ENCODE results near the gene GMCL2.

The GMCL2 gene

DNA sequence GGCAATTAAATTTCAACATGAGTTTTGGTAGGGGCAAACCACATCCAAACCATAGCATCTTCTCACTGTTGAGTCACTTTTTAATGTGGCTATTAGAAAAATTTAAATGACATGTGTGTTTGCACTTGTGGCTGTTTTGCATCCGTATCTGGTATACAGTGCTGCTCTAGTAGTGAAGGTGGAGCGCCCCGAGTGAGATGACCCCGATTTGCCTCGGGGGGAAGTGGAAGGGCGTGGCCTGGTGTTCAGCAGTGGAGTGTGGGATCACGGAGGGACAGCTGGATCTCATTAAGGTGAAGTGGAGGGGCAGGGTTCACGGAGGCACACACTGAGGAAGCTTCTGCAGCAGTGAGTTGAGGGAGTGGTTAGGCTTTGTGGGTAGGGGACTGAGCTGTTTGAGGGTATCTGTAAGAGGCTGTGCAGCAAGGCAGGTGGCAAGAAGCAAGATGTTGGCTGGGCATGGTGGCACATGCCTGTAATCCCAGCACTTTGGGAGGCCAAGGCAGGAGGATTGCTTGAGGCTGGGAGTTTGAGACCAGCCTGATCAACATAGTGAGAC is 6.2 kb upstream of the GMCL2 start:
- TF ChIP-seq CTCF (IDR thresholded peaks at IDR 0.05; ENCODE audit: low read depth, low read length, missing control alignments) = no peak
- DNase-seq (ENCODE audit: low read depth) = no peak
- no peak overlapping the region for H3K4me3 ChIP-seq (ENCODE audit: low read depth, low read length)

- DNase-seq (ENCODE audit: low read depth) = no peak
- H3K4me3 ChIP-seq (ENCODE audit: low read depth, low read length) = no peak overlapping the region
- TF ChIP-seq CTCF (IDR thresholded peaks at IDR 0.05; ENCODE audit: low read depth, low read length, missing control alignments) = no peak
Observed at GRCh38 chr5:178192787-178193186, 5.6 kb upstream of the GMCL2 start.

DNA sequence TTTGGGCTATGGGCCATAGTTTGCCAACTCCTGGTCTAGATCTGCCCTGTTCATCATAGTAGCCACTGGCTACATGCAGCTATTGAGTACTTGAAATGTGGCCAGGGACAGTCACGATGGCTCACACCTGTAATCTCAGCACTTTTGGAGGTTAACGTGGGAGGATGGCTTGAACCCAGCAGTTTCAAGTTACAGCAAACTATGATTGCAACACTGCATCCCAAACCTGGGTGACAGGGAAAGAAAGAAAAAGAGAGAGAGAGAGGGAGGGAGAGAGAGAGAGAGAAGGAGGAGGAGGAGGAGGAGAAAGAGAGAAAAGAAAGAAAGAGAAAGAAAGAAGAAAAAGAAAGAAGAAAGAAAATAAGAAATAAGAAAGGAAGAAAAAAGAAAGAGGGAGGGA is 5.1 kb upstream of the GMCL2 start:
- TF ChIP-seq CTCF (IDR thresholded peaks at IDR 0.05; ENCODE audit: low read depth, low read length, missing control alignments) = no peak
- H3K4me3 ChIP-seq (ENCODE audit: low read depth, low read length) = no peak overlapping the region
- DNase-seq (ENCODE audit: low read depth) = no peak

DNA sequence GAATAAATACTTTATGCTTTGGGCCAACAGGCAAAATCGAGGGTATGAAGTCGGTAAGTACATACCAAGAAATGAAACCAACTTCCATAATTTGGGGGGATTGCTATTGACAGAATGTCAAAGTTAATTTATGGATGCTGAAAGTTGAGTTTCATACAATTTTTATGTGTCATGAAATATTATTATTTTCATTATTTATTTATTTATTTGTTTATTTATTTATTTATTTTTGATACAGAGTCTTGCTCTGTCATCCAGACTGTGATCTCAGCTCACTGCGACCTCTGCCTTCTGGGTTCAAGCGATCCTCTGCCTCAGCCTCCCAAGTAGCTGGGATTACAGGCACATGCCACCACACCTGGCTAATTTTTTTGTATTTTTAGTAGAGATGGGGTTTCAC is 4.5 kb upstream of the GMCL2 start:
- H3K4me3 ChIP-seq (ENCODE audit: low read depth, low read length) = no peak overlapping the region
- no peak for DNase-seq (ENCODE audit: low read depth)
- no peak for TF ChIP-seq CTCF (IDR thresholded peaks at IDR 0.05; ENCODE audit: low read depth, low read length, missing control alignments)

DNA sequence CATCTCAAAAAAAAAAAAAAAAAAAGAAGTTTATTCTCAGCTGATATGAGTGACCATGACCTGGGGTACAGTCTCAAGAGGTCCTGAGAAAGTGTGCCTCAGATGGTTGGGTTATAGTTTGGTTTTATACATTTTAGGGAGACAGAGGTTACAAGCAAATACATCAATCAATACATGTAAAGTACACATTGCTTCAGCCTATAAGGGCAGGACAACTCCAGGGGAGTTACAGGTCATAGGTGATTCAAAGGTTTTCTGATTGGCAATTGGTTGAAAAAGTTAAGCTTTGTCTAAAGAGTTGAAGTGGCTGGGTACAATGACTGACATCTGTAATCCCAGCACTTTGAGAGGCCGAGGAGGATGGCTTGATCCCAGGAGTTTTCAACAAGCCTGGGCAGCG is 2.3 kb upstream of the GMCL2 start:
- H3K4me3 ChIP-seq (ENCODE audit: low read depth, low read length) = no peak overlapping the region
- TF ChIP-seq CTCF (IDR thresholded peaks at IDR 0.05; ENCODE audit: low read depth, low read length, missing control alignments) = no peak
- no peak for DNase-seq (ENCODE audit: low read depth)

GRCh38 chr5:178186427-178186826 is 744 bp downstream of the GMCL2 start:
- DNase-seq (ENCODE audit: low read depth) = no peak
- no peak for TF ChIP-seq CTCF (IDR thresholded peaks at IDR 0.05; ENCODE audit: low read depth, low read length, missing control alignments)
- no peak overlapping the region for H3K4me3 ChIP-seq (ENCODE audit: low read depth, low read length)

- DNase-seq (ENCODE audit: low read depth) = no peak
- no peak for TF ChIP-seq CTCF (IDR thresholded peaks at IDR 0.05; ENCODE audit: low read depth, low read length, missing control alignments)
Observed at GRCh38 chr5:178182158-178182876, 4.9 kb downstream of the GMCL2 start.

More at GRCh38 chr5:178182158-178182876, 4.9 kb downstream of the GMCL2 start:
- H3K4me3 ChIP-seq (ENCODE audit: low read depth, low read length) = no peak overlapping the region
